NB4 (cell line): ENCODE data around the gene TRERF1.

Experiments used
- DNase-seq: peaks from one replicate; pipeline ENCODE4 v3.0.0; 2010; ENCODE audit warnings: low read depth
- H3K4me3 ChIP-seq: one replicate; pipeline ENCODE4 v1.5.1; 2011; ENCODE audit warnings: mild to moderate bottlenecking, low read depth, low read length, moderate library complexity
- MYC ChIP-seq: IDR thresholded peaks from 2 replicates; pipeline ENCODE4 v1.6.1; 2011; ENCODE audit warnings: low read depth, low read length
- POLR2A ChIP-seq: IDR thresholded peaks from 2 replicates; pipeline ENCODE4 v1.6.1; 2011; ENCODE audit warnings: mild to moderate bottlenecking; ENCODE audit not compliant: insufficient read length; ENCODE audit errors: extremely low read depth
- TF ChIP-seq, protein P1 (sequence below): IDR thresholded peaks from one replicate; pipeline ENCODE4 v1.5.1; 2012; ENCODE audit warnings: low read depth, low read length
- TF ChIP-seq, protein P2 (sequence below): IDR thresholded peaks from 2 replicates; pipeline ENCODE4 v1.6.1; 2011; ENCODE audit warnings: low read depth, low read length

Gene TRERF1

DNA sequence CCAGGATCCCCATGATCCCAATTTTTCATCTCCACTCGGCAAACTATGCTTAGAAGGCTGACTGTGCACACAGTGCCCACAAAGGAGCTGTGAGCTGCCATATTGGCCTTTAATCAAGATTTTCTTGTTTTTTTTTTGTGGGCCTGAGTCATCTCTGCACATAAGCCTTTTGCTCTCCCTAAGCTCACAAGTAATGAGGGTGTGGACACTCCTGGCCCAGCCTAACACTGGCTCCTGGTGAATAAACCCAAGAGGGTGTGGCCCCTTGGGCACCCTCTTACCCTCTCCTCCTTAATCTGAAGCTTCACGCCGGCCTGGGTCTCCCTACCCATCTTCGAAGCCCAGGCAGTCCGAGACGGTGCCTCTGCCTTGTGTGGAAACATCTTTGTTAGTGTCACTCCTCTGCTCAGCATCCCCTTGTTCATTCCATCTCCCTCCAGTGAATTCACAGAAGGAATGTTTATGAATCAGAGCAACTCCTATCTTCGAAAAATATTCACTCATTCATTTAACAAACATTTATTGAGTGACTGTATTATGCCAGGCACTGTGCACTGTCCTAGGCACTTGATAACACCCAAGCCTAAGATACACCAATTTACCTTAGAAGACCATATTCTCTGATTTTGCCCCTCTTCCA, 211.9 kb downstream of the TRERF1 start:
- no peak for TF ChIP-seq MYC
- TF ChIP-seq POLR2A, result no peak
- DNase-seq, result no peak
- H3K4me3 ChIP-seq, result no peak overlapping the region

DNA sequence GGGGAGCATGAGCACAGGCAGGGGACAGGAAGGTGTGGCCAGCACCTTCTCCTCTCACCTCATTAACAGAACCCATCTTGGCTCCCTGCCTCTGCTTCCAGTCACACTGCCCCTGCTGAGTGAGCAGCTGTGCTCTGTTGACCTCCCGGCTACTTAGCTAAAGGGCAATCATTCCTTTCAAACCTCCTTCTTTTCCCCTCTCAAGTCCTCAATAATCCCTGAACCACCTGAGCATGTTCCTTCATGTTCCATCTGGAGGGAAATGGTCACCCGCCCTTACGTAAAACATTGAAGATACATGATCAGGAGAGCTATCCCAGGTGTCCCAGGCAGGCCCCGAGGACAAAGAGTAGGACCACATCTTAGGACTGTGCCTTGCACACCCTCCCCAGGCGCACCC, 212.4 kb downstream of the TRERF1 start:
- DNase-seq, result no peak
- no peak overlapping the region for H3K4me3 ChIP-seq
- TF ChIP-seq POLR2A (no peak), MYC (no peak)
- TF ChIP-seq, protein P1, sequence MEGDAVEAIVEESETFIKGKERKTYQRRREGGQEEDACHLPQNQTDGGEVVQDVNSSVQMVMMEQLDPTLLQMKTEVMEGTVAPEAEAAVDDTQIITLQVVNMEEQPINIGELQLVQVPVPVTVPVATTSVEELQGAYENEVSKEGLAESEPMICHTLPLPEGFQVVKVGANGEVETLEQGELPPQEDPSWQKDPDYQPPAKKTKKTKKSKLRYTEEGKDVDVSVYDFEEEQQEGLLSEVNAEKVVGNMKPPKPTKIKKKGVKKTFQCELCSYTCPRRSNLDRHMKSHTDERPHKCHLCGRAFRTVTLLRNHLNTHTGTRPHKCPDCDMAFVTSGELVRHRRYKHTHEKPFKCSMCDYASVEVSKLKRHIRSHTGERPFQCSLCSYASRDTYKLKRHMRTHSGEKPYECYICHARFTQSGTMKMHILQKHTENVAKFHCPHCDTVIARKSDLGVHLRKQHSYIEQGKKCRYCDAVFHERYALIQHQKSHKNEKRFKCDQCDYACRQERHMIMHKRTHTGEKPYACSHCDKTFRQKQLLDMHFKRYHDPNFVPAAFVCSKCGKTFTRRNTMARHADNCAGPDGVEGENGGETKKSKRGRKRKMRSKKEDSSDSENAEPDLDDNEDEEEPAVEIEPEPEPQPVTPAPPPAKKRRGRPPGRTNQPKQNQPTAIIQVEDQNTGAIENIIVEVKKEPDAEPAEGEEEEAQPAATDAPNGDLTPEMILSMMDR, result no peak
- TF ChIP-seq, protein P2, sequence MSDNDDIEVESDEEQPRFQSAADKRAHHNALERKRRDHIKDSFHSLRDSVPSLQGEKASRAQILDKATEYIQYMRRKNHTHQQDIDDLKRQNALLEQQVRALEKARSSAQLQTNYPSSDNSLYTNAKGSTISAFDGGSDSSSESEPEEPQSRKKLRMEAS, result no peak

DNA sequence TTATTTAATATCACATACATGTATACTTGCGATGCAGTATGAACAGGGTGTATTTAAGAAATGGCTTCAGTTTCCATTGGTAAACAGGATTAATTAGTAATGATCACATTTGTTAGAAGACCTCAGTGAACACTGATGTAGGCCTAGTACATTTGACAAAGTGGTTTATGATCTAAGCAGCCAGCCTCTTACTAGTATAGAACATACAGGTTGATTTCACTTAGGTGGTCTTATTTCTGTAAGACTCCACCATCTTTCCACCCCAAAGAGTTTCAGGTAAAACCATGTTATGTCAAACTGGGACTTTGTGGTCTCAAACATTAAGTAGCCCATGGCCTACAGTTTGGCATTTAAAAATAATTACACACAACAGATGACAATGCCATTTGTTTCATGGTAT, 213.9 kb downstream of the TRERF1 start:
- TF ChIP-seq POLR2A (no peak), MYC (no peak)
- TF ChIP-seq, protein P1, result no peak
- TF ChIP-seq, protein P2, result no peak
- DNase-seq, result no peak
- H3K4me3 ChIP-seq, result no peak overlapping the region

DNA sequence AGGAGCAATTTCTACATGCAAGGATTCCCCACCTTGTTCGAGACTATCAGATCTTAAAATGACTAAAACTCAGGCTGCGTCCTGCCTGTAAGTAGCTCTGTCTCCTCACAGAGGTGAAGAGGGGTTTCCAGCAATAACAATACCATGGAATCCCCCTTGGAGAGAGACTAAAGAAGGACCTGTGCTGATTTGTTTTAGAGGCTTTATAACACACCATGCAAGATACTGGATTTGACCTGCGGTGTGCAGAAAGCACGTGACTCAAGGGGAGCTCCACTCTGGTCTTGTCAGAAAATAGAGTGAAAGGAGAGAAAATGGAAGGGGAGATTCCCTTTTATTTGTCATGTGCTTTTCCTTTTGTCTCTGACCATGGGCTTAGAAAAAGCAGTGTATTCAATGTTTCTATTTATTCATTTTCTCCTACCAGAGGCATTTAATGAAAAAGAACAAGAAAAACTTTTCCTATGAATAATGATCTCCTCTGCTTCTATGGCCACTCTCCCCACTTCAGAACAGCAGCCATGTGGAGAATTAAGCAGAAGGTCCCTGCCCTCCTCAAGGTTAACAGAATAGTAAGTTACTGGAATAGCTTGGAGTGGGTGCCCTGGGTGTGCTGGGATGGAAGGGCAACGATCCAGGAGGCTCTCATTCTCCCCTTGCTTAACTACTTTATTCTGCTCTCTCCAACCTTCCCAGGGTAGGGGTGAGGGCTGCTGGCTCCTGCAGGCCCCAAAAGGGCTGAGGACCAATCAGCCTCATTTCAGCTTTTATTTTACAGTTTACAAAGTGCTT, 214.8 kb downstream of the TRERF1 start:
- TF ChIP-seq, protein P1, result no peak
- TF ChIP-seq, protein P2, result no peak
- TF ChIP-seq POLR2A, result no peak
- no peak for TF ChIP-seq MYC
- DNase-seq, result no peak
- no peak overlapping the region for H3K4me3 ChIP-seq

DNA sequence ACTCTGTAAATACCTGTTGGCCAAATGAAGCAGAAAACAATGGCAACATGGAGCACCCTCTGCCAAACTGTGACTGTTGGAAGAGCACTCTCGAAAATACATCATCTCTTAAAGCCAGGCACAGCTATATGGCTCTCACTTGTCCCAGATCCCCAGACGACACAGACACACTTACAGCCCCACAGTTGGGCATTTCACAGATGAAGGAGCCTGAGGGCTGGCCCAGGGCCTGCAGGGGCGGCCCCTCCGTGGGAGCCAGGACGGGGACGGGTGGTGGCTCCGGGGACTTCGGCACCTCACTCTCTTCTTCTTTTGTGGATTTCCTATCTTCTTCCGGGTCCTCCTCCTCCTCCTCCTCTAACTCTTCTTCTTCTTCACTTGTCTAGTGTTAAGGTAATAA, 215.7 kb downstream of the TRERF1 start:
- TF ChIP-seq POLR2A (no peak), MYC (no peak)
- TF ChIP-seq, protein P2, result no peak
- TF ChIP-seq, protein P1, result no peak
- no peak for DNase-seq
- no peak overlapping the region for H3K4me3 ChIP-seq

DNA sequence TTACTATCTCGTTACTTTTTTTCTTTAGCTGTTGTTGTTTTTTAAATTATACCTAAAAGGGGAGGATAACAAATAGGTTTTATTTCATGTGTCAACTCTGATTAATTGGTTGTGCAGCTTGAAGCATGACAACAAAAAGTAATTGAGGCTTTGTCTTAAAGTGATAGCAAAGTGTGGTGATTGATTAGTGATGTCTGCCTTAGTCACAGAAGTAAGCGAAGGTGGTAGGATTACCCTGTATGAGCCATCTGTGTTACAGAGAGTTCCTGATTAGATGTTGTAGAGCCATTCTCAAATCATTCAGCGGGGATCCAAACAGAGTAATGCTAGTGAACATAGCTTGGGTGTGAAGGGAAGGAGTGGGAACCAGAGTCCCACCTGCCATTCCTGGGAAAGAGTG, 219.7 kb downstream of the TRERF1 start:
- no peak for DNase-seq
- no peak overlapping the region for H3K4me3 ChIP-seq
- TF ChIP-seq, protein P2, result no peak
- TF ChIP-seq POLR2A, result no peak
- TF ChIP-seq, protein P1, result no peak
